Activated CD4-positive, alpha-beta T cell treated with anti-CD3 and anti-CD28 coated beads, Interleukin-2, Interleukin-4, amounts not matched to agents 100 ng/mL and 50 ng/mL, durations not matched to agents 16 hours and 8 hours (primary cell): Measurements from ENCODE around the gene IKZF1.
A peak's percentile ranks its signal among the peaks of the same experiment; 100 is the strongest.

ENCODE experiments used
- DNase-seq: peaks from one replicate; pipeline ENCODE4 v3.0.0-alpha.2; 2020; ENCODE audit warnings: low spot score

The IKZF1 gene

GRCh38 chr7:50308532-50309385 is 4.2 kb downstream of the IKZF1 start:
- peak; percentile 84 for DNase-seq

DNA sequence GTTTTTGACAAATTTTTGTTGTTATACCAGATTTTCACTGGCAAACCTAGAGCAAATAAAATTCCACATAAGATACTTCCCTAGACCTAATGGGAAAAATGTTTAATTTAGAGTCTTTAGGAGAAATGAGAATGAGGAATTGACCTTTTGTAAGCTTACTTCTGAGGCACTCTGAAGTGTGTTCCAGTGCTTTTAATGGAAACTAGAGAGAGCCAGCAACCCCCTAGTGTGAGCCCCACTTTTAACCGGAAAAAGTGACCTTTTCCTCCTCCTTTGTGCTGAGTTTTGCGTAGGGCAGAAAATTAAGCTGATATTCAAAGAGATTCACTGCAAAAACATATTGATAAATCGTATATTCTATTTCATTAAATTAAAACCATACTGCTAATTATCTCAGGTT is 5.2 kb downstream of the IKZF1 start:
- no peak for DNase-seq

DNA sequence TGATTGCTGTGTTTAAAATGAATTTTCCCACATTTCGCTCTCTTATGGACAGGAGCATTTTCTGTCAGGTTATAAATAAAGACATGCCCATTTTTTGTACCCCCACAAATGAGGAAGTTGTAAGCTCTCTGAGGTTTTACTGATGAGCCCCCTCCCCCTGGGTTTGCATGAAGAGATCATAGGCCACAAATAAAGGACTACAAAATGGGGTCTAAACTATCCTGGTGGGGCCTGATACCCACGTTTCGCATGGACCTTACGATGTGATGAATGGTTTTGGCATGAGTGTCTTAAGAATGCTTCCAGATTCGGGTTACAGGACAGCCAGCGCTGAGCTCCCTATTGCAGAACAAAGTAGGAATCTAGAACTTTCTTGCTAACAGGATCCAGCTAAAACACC is 5.8 kb downstream of the IKZF1 start:
- no peak for DNase-seq

GRCh38 chr7:50310956-50311355 is 6.4 kb downstream of the IKZF1 start:
- no peak for DNase-seq

- DNase-seq: no peak
Measured at GRCh38 chr7:50312250-50313162, 8.0 kb downstream of the IKZF1 start.

GRCh38 chr7:50314836-50315592 is 10.5 kb downstream of the IKZF1 start:
- DNase-seq: no peak

DNA sequence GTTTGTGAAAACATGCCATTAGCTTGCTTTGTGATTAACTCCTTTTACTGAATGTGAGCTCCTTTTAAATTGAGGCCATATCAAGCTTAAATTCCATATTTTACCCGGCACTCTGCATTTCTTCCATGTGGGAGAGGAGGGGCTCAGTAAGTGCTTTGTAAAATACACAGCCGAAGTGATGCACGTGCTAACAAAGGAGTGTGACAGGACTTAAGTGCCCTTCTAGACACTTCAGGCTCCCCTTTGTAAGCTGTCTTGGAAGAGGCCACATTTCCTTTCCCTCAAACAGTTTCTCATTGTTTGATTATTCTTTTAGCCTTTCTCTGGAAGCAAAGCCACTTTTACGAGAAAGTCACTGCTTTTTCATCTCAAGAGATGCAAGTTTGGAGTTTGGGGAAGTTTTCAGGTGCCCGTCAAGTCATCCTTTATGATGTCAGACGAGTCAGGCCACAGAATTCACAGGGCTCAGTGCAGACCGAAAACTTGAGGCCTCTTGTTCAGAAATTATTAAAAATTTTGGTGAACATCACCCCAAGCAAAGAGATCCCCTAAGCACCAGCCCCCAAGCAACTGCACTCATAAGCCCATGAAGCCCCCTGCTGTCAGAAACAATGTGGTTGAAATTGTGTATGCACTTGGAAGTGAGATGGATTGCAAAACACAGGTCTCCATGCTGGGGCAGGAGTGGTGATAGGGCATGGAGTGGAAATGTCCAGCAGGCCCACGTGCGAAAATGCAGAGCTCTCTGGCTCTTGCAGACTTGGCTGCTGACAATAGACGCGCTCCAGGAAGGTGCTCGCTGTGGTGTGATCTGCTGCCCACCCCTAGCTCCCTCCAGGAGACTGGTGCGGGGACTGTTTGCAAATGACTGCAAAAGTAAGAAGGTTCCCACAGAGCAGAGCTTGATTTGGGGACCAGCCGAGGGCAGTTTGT is 11.5 kb downstream of the IKZF1 start:
- DNase-seq: no peak

GRCh38 chr7:50317221-50317678 is 12.7 kb downstream of the IKZF1 start:
- DNase-seq: peak; percentile 87

DNA sequence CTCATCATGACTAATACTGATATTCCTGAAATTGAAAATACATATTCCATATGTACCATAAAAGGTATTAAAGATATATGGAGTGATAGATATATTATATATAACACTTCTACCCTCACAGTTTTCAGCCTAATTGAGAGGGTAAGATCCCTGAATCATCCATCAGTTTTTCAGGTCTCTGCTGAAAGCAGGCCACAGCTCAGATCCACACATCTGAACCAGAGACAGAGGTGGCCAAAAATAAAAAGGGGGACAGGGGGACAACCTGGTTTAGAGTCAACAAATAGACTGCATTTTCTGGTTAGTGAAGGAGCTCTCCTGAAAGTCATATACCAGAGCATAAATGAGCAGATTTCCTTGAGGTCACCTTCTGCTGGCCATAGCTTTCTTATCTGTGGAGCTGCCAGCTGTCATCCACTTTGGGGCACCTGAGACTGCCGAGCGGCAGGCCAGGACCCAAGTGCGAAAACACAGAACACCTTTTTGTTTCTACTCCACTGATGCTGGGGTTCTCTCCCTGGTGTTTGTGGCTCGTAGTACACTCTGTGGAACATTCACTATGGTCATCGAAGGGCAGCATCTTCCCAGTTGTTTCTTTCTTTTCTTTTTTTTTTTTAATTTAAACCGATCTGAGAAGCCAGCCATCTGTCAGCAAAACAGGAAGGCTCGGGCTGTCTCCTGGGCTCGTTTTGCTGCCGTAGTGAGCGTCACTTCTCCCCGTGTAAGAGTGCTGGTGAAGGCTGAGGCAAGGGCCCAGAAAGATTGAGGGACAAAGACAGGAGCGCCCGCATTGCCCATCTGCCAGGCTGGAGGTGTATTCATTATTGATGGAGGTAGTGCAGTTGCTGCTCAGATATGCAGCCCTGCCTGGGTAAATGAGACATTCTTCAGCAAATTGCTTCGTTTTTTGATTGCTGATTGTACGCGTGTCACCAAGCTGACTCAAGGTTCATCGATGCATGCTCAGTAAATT is 13.5 kb downstream of the IKZF1 start:
- DNase-seq: no peak

- no peak for DNase-seq
Measured at GRCh38 chr7:50321487-50322067, 17.1 kb downstream of the IKZF1 start.

DNA sequence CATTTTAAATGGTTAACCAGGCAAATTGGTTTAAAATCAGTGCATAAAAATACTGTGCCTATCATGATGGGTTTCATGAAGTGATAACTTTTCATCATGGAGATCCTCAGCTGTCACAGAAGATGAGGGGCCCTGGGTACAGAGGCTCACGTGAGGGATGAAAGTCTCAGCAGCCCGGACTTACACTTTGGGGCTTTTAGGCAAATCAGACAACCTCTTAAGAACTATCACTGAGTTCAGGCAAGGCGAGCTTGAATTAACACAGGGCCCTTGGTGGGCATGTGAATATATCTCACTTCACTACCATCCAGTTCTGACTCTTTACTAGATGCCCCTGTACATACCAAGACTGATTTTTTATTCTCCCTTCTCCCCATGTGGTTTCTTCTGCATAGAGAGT is 19.6 kb downstream of the IKZF1 start:
- DNase-seq: no peak

DNA sequence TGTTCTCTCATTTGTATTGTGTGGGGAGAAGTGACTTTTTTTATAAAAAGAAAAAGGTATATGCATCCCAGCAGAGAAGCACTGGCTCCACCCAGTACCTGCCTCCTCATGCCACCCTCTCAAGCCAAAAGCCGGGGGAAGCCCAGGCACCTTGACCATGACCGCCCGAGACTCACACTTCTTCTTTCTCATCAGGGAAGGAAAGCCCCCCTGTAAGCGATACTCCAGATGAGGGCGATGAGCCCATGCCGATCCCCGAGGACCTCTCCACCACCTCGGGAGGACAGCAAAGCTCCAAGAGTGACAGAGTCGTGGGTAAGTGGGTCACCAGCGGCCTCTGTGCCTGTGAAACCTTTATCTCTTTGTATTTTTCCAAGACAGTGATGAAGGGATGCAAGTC is 22.9 kb downstream of the IKZF1 start:
- DNase-seq: no peak

- DNase-seq: no peak
Measured at GRCh38 chr7:50329775-50330174, 25.3 kb downstream of the IKZF1 start.

- no peak for DNase-seq
Measured at GRCh38 chr7:50330254-50330653, 25.7 kb downstream of the IKZF1 start.

DNA sequence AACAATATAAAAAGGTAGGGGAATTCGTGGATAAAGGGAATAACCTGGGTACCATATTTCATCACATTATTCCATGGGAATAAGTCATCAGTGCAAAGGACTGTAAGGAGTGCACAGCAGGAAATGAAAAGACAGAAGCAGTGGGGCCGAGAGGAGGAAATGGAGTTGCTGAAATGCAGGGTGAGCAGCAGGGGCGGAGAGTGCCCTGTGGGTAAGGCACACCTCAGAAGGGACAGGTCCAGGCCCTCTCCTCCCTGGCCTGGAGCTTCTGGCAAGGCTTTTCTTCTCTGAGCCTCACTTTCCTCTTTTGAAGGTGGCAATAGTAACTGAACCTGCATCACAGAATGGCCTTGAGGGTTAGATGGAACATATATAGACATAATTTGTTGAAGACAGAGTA is 26.2 kb downstream of the IKZF1 start:
- DNase-seq: no peak

DNA sequence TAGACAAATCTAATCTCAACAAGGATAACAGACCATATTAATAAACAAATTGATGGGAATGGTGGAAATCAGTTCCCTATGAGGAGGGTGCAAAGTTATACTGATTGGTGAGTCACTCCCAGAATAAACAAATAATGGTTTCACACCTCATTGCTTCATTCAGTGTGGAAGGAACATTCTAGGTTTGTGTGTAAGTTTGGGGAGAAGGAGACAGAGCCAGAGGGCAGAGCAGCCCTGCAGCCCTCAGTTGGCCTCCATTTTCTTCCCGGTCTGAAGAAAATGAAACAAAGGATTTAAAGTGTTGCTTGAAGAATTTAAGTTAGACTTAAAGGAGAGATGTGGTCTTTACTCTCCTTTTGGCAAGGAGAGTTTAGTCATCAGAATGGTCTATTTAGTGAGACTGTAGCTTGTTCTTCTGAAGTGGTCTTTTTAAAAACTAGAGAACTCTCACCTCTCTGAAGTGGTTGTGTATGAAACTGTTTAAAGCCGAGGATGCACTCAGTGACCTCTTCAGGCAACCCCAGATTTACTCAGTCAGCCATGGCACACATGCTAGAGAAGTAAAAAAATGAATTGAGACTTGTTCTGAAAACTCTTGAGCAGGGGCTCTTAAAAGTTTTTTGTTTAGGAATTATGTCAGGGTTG is 27.2 kb downstream of the IKZF1 start:
- DNase-seq: peak; percentile 80

- no peak for DNase-seq
Measured at GRCh38 chr7:50332241-50333165, 28.0 kb downstream of the IKZF1 start.

DNA sequence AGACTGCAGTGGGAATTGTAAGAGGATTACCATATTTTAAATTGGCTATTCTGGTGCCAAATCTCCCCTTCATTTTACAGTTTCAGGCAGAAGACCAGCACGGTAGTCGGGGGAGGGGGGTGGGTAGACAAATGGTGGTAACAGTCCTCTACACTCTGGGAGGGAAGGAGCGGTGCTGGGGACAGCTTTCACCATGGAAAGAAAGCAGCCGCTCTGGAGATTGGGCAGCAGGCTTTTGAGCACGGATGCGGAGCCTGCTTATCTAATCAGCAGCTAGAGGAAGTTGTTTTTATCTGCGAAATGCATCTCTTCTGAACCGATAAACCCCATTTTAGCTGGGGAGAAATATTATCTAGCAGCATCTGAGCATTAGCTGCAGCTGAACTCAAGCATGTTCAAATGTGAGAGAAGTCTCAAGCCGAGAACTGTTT is 28.7 kb downstream of the IKZF1 start:
- peak; percentile 77 for DNase-seq
